HTR-8/SVneo (cell line): ENCODE results near the gene DNAJB6.
A peak's percentile ranks its signal among the peaks of the same experiment; 100 is the strongest.

Experiments
- DNase-seq: peaks from one replicate; pipeline ENCODE4 v3.0.0; 2011; ENCODE audit warnings: low spot score, mixed read lengths; ENCODE audit not compliant: insufficient read length
- FAIRE-seq: peaks from 2 replicates; lab custom pipeline; 2011; peaks lifted over from hg19 to GRCh38; lab: Jason Lieb, UNC

DNAJB6 gene

GRCh38 chr7:157391036-157391710 lies 54.4 kb downstream of the DNAJB6 start:
- no peak for FAIRE-seq
- DNase-seq = no peak

GRCh38 chr7:157392256-157393037 lies 55.6 kb downstream of the DNAJB6 start:
- DNase-seq (no peak), FAIRE-seq (no peak)

GRCh38 chr7:157394246-157395191 lies 57.7 kb downstream of the DNAJB6 start:
- DNase-seq = no peak
- FAIRE-seq = no peak

GRCh38 chr7:157395206-157395605 lies 58.4 kb downstream of the DNAJB6 start:
- no peak for FAIRE-seq

GRCh38 chr7:157396316-157397035 lies 59.7 kb downstream of the DNAJB6 start:
- DNase-seq (no peak), FAIRE-seq (no peak)

More at GRCh38 chr7:157395206-157395605, 58.4 kb downstream of the DNAJB6 start:
- DNase-seq = no peak

GRCh38 chr7:157397036-157397720 lies 60.4 kb downstream of the DNAJB6 start:
- FAIRE-seq (no peak), DNase-seq (no peak)

- DNase-seq = no peak
Observed at GRCh38 chr7:157397731-157398691, 61.2 kb downstream of the DNAJB6 start.

GRCh38 chr7:157399086-157399687 lies 62.4 kb downstream of the DNAJB6 start:
- FAIRE-seq = no peak
- no peak for DNase-seq

More at GRCh38 chr7:157397731-157398691, 61.2 kb downstream of the DNAJB6 start:
- no peak for FAIRE-seq

GRCh38 chr7:157400171-157400860 lies 63.5 kb downstream of the DNAJB6 start:
- DNase-seq (no peak), FAIRE-seq (no peak)

GRCh38 chr7:157401567-157402387 lies 65.0 kb downstream of the DNAJB6 start:
- FAIRE-seq = no peak
- no peak for DNase-seq

- DNase-seq (no peak), FAIRE-seq (no peak)
Observed at GRCh38 chr7:157402388-157402703, 65.5 kb downstream of the DNAJB6 start.

- FAIRE-seq (no peak), DNase-seq (no peak)
Observed at GRCh38 chr7:157402911-157403534, 66.2 kb downstream of the DNAJB6 start.

GRCh38 chr7:157403646-157404401 lies 67.0 kb downstream of the DNAJB6 start:
- DNase-seq (no peak), FAIRE-seq (no peak)

- peak; percentile 81 for DNase-seq
- FAIRE-seq = peak; percentile 28
Observed at GRCh38 chr7:157404845-157405481, 68.2 kb downstream of the DNAJB6 start.

GRCh38 chr7:157405501-157405900 lies 68.7 kb downstream of the DNAJB6 start:
- DNase-seq (no peak), FAIRE-seq (no peak)
